ENCODE results near the gene PTPDC1.
"Not testable (repeated sequence)": the region's sequence is repeated elsewhere in the genome, so short reads cannot be mapped to it uniquely, and the experiment has no call there.

PTPDC1 gene

DNA sequence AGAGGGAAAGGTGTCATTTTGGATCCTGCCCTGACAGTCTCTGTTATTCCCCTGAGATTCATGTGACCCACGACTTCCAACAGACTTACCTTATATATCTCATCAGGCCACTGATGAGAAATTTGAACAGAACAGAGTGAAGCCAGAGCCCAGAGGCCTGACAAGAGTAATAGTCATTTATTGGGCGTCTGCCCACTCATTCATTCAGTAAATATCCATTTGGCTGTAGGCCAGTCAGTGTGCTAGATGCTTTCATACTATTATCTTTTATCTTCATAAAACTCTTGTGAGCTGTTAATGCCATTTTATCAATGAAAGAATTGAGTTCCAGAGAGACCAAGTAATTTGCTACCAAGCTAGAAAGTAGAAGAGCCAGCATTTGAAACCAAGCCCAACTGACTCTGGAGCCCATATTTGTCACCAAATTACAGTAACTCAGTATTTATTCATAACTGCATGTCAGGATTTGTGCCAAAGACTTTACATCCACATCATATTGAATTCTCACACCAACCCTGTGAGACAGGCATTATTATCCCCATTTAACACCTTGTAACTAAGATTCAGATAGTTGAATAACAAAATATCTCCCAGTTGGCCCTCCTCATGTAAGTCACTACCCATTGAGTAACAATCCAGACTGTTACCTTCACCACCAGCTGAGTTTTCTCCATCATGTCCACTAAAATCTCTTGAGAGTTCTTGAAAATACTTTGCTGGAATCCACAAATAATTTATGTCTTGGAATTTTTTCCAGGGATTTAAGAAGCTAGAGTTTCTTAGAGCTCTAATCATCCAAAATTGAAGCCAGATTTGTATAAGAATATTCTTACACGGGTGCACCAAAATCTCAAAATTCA lies 2.5 kb downstream of the PTPDC1 start:
- DNase-seq (ENCODE audit: low read depth in 2 of 2): no peak

DNA sequence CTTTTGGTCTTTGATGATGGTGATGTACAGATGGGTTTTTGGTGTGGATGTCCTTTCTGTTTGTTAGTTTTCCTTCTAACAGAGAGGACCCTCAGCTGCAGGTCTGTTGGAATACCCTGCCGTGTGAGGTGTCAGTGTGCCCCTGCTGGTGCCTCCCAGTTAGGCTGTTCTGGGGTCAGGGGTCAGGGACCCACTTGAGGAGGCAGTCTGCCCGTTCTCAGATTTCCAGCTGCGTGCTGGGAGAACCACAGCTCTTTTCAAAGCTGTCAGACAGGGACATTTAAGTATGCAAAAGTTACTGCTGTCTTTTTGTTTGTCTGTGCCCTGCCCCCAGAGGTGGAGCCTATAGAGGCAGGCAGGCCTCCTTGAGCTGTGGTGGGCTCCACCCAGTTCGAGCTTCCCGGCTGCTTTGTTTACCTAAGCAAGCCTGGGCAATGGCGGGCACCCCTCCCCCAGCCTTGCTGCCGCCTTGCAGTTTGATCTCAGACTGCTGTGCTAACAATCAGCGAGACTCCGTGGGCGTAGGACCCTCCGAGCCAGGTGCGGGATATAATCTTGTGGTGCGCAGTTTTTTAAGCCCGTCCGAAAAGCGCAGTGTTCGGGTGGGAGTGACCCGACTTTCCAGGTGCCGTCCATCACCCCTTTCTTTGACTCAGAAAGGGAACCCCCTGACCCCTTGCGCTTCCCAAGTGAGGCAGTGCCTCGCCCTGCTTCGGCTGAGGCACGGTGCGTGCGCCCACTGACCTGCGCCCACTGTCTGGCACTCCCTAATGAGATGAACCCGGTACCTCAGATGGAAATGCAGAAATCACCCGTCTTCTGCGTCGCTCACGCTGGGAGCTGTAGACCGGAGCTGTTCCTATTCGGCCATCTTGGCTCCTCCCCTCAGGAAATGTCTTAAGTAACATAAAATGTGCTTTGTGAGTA lies 10.2 kb downstream of the PTPDC1 start:
- DNase-seq (ENCODE audit: low read depth in 2 of 2): not testable (repeated sequence)

DNA sequence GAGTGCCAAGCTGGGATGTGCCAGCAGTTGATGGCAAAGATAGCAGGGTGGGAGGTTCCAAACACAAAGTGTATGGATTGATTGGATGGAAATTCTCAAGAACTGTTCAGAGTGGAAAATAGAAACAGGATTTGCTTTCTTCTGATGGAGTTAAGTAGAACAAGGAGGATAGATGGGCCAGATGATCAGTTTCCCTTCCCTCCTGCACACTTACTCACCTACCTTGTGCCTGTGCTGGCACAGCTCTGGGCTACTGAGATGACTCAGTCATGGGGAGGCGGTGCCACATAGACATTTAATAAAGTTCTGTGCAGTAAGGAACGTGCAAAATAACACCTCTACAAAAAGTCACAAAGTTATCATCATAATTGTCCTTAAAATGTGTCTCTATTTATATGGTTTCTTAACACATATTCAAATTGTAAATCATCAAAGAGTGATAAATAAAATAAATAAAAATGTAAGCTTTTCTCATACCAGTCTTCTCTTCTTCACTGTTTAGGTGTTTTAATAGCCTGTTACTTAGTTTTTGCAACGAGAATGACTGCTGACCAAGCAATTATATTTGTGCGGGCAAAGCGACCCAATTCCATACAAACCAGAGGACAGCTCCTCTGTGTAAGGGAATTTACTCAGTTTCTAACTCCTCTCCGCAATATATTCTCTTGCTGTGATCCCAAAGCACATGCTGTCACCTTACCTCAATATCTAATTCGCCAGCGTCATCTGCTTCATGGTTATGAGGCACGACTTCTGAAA lies 12.7 kb downstream of the PTPDC1 start:
- DNase-seq (ENCODE audit: low read depth in 2 of 2): no peak

DNA sequence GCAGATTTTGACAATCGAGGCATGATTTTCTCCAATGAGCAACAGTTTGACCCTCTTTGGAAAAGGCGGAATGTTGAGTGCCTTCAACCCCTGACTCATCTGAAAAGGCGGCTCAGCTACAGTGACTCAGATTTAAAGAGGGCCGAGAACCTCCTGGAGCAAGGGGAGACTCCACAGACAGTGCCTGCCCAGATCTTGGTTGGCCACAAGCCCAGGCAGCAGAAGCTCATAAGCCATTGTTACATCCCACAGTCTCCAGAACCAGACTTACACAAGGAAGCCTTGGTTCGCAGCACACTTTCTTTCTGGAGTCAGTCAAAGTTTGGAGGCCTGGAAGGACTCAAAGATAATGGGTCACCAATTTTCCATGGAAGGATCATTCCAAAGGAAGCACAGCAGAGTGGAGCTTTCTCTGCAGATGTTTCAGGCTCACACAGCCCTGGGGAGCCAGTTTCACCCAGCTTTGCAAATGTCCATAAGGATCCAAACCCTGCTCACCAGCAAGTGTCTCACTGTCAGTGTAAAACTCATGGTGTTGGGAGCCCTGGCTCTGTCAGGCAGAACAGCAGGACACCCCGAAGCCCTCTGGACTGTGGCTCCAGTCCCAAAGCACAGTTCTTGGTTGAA lies 13.6 kb downstream of the PTPDC1 start:
- no peak for DNase-seq (ENCODE audit: low read depth in 2 of 2)

DNA sequence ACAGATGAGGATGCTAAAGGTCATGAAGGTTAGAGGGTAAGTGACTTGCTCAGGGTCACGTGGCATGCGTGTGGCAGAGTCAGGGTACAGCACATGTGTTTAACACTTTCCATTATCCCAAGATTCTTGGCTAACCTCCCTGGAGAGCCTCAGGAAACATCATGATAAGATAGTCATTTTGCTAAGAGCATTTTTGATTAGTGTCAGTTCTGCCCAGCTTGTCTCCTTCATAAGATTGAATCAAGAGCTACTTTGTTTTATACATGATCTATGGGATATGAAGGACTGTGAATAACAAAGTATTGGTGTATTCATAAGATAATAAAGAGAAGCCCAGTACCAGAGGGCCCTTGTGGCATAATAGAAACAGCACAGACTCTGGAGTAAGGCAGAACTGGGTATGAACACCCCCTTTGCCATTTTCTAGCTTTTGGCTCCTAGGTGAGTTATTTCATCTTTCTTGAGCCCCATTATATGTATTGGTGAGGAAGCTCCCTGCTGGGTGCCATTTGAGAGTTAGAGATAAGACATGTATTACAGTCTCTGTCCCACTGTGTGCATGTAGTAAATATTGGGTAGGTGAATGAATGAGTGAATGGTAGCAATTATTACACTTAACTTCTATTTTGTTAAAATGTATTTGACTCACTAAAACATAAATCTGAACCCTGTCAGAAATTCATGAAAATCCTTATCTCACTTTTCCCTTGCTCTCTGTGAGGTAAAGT lies 16.1 kb downstream of the PTPDC1 start:
- DNase-seq (ENCODE audit: low read depth in 2 of 2): no peak

DNA sequence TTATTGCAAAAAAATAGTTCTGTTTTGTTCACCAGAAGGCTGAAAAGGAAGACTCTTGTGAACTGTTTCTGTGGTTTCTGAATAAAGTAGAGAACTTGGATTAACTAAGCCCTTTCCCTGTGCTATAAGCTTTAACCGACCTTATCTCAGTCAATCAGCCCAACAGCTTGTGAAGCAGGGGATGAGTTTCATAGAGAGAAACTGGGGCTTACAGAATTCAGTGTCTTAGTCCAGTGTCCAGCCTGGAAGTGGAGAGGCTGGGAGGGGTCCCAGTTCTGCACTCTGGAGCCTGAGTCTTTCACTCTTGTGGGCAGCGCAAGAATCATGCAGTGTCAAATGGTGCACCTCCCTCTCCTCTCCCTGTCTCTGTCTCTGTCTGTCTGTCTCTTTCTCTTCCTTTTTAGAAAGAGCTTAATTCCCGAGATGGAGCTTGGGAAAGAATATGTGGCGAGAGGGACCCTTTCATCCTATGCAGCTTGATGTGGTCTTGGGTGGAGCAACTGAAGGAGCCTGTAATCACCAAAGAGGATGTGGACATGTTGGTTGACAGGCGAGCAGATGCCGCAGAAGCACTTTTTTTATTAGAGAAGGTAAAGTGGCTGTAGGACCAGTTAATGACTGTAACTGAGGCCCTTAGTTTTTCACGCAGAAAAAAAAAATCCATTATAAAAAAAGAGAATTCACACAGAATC lies 17.0 kb downstream of the PTPDC1 start:
- DNase-seq (ENCODE audit: low read depth in 2 of 2): no peak

DNA sequence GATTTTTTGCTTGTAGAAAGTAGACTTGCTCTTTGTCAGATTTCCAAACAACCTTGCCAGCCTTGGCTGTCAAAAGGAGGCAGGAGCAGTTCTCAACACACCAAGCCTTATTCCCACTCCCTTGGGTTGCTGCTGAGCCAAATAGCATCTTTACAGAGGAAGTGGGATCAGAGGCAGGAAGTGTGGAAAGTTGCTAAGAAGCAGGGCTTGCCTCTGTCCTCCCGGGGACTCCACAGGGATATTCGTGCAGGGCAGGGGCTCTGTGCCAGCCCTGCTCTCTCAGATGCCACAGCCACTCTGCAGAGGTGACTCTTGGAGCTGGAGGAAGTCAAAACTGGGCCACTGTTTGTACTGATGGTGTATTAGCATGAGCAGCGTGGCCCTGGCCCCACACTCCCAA lies 24.3 kb downstream of the PTPDC1 start:
- no peak for DNase-seq (ENCODE audit: low read depth in 2 of 2)

DNA sequence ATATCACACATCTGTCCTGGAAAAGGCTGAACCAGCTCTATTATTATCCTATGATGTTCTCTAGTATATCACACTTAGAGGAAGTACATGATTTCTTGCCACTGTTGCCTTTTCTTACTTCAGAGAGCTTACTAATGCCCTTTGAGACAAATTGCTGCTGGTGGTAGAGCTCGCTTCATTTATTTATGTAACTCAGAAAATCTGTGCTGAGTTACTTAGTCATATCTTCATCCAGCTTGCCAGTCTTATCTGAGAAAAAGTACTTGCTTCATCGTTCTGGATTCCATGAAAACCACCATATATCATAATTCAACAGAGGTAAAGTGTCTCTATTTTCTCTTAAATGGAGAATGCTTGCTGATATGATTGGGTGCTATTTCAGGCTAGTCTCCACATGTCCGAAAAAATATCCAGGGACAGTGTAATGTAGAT lies 26.6 kb downstream of the PTPDC1 start:
- no peak for DNase-seq (ENCODE audit: low read depth in 2 of 2)

DNA sequence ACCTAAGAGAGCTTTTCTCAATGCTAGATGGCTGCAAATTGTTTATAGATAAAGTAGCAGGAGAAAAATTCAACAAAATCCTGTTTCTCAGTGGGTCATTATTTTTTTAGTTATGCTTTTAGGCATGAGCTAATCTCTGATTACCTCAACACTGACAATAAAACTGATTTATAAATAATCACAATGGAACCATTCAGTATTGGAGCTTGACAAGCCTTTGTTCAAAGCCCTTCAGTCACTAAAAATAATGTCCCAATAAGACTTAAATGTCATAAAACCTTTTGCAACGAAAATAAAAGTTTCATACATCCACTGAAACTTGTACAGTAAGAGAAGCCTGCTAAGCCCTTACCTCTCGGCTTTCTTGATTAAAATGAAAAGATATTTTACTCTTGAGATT lies 27.2 kb downstream of the PTPDC1 start:
- DNase-seq (ENCODE audit: low read depth in 2 of 2): no peak

DNA sequence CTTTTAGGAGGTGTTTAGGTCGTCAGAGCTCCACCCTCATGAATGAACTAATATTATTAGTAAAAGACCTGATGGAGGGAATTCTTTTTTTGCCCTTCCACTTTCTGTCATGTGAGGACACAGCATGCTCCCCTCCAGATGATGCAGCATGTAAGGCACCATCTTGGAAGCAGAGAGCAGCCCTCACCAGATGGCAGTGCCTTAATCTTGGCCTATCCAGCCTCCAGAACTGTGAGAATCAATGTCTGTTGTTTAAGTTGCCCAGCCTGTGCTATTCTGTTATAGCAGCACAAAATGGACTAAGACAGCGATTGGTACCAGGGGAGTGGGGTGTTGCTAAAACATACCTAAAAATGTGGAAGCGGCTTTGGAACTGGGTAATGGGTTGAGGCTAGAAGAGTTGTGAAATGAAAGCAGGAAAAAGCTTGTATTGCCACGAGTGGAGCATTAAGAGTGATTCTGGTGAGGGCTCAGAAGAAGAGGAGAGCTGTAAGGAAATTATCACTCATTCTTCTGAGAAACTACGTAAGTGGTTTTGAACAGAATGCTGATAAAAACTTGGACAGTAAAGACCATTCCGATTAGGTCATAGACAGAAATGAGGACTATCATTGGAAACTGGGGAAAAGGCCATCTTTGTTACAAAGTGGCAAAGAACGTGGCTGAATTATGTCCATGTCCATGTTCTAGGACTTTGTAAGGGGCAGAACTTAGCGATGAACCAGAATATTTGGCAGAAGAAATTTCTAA lies 28.6 kb downstream of the PTPDC1 start:
- no peak for DNase-seq (ENCODE audit: low read depth in 2 of 2)

DNA sequence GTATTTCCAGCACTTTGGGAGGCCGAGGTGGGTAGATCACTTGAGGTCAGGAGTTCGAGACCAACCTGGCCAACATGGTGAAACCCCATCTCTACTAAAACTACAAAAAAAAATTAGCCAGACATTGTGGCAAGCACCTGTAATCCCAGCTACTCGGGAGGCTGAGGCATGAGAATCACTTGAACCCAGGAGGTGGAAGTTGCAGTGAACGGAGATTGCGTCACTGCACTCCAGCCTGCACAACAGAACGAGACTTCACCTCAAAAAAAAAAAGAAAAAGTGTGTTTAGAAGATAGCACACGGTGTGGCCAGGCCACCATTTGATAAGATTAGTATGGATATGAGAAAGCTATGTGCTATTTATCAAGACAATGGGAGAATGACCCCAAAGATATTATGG lies 35.8 kb downstream of the PTPDC1 start:
- not testable (repeated sequence) for DNase-seq (ENCODE audit: low read depth in 2 of 2)

DNA sequence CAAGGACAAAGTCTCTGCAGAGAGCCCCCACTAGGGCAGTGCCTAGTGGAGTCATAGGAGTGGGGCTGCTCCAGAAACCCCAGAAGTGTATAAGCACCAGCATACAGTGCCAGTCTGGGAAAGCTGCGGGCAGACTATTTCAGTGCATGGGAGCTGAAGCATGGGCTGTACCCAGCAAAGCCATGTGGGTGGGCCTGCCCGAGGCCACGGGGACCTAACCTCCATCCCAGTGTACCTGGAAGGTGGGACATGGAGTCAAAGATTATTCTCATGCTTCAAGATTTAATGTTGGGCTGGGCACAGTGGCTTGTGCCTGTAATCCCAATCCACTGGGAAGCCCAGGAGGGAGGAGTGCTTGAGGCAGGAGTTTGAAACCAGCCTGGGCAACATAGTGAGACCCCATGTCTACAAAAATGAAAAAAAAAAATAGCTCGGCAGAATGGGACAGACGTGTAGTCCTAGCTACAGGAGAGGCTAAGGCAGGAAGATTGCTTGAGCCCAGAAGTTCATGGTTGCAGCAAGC lies 36.7 kb downstream of the PTPDC1 start:
- DNase-seq (ENCODE audit: low read depth in 2 of 2): no peak

DNA sequence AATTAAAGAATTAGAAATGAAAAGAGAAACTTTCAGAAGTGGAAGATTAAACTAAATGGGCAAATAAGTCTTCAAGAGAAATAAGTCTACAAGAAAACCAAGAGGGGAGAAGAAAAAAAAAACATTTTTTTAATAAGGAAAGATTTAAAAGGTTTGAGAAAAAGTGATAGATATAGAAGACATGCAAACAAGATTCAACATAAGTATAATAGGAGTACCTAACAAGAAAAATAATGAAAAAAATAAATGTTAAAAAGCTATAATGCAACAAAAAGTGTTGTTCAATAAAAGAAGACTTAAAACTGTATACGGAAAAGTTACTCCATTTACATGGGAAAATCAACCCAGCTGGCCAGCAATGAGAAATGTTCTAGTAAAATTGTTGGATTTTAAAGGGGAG lies 42.6 kb downstream of the PTPDC1 start:
- DNase-seq (ENCODE audit: low read depth in 2 of 2): no peak

DNA sequence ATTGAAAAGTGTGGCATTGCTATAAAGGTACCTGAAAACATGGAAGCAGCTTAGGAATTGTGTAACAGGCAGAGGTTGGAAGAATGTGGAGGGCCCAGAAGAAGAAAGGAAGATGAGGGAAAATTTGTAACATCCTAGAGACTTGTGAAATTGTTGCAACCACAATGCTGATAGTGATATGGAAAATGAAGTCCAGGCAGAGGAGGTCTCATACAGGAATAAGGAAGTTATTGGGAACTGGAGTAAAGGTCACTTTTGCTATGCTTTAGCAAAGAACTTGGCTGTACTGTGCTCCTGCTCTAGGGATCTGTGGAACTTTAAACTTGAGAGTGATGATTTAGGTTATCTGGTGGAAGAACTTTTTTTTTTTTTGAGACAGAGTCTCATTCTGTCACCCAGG lies 43.5 kb downstream of the PTPDC1 start:
- no peak for DNase-seq (ENCODE audit: low read depth in 2 of 2)

DNA sequence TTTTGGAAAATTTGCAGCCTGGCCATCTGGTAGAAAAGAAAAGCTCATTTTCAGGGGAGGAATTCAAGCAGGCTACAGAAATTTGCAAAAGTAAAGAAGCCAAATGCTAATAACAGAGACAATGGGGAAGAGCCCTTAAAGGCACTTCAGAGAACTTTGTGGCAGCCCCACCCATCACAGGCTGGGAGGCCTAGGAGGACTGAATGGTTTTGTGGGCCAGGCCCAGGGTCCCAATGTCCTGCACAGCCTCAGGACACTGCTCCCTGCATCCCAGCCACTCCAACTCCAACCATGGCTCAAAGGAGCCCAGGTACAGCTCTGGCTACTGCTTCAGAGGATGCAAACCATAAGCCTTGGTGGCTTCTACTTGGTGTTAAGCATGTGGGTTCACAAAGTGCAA lies 44.3 kb downstream of the PTPDC1 start:
- DNase-seq (ENCODE audit: low read depth in 2 of 2): no peak

DNA sequence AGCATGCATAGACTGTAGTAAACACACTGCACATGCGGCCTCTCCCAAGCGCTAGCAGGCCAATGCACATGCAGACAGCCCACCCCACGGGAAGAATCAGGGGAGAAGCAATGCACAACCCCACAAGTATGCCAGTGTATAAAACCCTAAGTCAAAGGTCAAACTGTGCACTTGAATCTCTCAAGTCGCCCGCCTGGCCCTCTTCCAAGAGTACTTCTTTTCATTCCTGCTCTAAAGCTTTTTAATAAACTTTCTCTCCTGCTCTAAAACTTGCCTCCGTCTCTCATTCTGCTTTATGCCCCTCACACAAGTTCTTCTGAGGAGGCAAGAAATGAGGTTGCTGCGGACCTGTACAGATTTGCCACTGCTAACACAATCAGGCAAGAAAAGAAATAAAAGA lies 50.4 kb downstream of the PTPDC1 start:
- no peak for DNase-seq (ENCODE audit: low read depth in 2 of 2)

DNA sequence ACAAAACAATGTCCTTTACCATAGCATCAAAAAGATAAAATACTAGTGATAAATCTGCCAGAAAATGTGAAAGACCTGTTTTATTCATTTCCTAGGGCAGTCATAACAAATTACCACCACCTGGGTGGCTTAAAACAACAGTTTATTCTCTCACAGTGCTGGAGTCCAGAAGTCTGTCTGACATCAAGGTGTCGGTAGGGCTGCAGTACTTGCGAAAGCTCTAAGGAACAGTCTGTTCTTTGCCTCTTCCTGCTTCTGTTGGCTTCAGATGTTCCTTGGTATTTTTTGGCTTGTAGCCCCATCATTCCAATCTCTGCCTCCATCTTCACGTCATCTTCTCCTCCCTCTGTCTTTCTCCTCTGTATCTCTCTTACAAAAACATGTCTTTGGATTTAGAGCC lies 51.0 kb downstream of the PTPDC1 start:
- no peak for DNase-seq (ENCODE audit: low read depth in 2 of 2)

DNA sequence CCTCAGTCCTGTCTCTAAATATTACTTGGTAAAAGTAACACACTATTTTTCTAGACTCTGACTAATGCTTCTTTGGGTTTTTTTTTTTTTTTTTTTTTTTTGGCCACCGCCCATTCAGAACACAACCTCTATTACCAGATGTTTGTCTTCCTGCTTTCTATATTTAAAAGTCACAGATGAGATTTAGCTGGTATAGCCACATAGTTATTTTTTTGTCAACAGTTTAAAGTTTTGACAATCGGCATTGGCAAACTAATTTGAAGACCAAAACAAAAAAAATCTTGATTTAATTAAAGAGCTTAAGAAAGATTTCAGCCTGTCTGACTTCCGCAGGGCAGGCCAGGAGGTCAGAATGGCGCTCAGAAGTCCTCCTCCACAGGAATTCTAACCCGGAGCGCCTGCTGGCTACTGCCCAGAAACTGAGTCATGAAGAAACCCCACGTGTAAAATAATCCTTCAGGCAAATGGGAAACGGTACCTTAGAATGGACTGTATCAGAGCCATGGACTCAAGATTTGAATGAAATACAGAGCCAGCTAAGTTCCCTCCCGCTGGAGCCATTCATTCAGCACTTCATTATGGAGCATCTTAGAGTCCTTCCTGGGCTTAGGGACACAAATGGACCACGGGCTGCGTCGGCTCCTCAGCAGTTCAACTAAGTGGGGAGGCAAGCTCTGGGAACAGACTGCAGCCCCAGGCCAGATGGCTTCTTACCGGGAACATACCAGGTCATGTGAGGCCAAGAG lies 55.6 kb downstream of the PTPDC1 start:
- no peak for DNase-seq (ENCODE audit: low read depth in 2 of 2)

DNA sequence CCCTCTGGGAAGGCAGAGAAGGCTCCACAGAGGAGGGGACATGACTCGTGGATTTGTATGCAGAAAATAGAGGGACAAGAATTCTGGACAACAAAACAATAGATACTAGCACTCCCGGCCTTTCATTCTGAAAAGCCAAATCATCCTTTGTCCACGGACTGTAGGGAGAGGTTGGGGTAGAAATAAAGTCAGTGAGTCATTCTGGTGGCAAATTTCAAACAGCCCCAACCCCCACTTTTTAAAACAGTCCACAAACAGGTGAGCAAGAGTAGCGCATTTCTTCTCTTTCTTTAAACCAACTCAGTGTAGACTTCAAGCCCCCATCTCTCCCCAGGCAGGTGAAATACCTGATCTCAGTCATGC lies 56.1 kb downstream of the PTPDC1 start:
- DNase-seq (ENCODE audit: low read depth in 2 of 2): no peak
